ENCODE results near the gene RETREG2.
A peak's percentile ranks its signal among the peaks of the same experiment; 100 is the strongest.

The RETREG2 gene

GRCh38 chr2:219142329-219142728, 35.7 kb upstream of the RETREG2 start:
- no peak for DNase-seq (ENCODE audit: low spot score)
- no peak for TF ChIP-seq CTCF (IDR thresholded peaks at IDR 0.05; ENCODE audit: extremely low read depth, missing control alignments)

DNA sequence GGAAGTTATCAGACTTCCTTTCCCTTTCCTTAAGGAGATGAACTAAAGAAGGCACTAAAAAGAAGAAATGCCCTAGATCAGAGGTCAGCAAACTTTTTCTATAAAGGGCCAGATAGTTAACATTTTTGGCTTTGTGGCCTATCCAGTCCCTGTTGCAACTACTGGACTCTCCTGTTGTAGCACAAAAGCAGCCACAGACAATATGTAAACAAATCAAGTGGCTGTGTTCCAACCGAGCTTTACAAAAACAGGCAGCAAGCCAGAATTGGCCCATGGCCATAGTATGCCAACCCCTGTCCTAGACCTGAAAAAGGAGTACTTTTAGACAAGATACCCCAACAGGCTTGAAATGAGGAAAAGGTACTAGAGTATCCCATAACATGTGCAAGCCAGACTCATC, 28.4 kb upstream of the RETREG2 start:
- TF ChIP-seq CTCF (IDR thresholded peaks at IDR 0.05; ENCODE audit: extremely low read depth, missing control alignments), result no peak
- no peak for DNase-seq (ENCODE audit: low spot score)

DNA sequence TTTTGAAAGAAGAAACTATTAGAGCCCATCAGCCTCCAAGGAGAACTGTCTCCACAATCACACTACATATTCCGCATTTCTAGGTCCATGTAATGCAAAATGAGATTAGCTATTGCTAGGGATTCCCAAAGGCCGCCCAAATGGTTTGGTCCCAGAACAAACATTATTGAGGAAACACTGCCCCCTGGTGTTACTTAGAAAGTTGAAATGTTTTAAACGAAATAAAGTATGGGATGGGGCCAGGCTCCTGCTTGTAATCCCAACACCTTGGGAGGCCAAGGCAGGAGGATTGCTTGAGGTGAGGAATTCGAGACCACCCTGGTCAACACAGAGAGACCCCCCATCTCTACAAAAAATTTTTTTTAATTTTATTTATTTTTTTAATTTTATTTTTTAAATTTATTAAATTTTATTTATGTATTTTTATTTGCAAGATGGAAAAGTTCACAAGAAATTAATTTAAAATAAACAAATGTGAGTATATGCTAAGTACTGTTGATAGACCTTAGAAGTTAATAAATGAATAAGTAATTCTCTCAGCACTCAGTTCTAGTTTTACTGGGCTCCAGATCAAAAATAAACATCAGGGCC, 22.9 kb upstream of the RETREG2 start:
- TF ChIP-seq CTCF (IDR thresholded peaks at IDR 0.05; ENCODE audit: extremely low read depth, missing control alignments), result peak; percentile 6
- DNase-seq (ENCODE audit: low spot score), result peak; percentile 67

GRCh38 chr2:219157396-219157795, 20.7 kb upstream of the RETREG2 start:
- no peak for TF ChIP-seq CTCF (IDR thresholded peaks at IDR 0.05; ENCODE audit: extremely low read depth, missing control alignments)
- no peak for DNase-seq (ENCODE audit: low spot score)

DNA sequence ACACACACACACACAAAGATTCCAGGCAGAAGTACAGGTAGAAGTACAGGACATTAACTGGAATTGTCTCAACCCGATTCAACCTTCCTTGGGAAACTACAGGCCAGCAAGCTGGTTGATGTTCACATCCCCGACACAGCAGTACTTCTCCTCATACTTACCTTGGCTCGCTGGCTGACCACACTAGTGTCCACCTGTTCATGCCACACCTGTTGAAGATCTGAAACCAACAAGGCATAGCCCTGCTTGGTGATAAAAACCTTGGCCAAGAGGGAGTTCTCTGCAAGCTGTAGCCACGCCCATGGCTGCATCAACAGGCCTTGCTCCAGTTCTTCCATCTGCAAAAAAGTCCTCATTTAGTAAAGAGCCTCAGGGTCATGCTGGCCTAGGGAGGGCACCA, 20.1 kb upstream of the RETREG2 start:
- DNase-seq (ENCODE audit: low spot score), result no peak
- TF ChIP-seq CTCF (IDR thresholded peaks at IDR 0.05; ENCODE audit: extremely low read depth, missing control alignments), result no peak

DNA sequence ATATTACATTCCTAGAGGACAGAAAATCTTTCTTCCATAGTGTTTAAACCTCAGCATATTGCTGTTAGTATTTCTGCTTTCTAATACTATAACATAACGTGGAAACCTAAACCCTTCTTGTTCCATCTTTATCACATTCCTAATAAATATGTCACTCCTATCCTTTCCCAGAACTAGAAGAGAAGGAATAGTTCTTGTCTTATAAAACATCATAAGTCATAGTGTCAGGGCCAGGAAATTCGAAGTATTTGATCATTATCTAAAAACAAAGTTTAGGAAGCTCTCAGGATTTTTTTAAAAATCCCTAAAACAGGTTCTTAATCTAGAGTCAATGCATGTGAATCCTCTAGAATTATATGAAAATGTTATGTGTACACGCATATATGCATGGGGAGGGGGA, 19.5 kb upstream of the RETREG2 start:
- TF ChIP-seq CTCF (IDR thresholded peaks at IDR 0.05; ENCODE audit: extremely low read depth, missing control alignments), result no peak
- no peak for DNase-seq (ENCODE audit: low spot score)

DNA sequence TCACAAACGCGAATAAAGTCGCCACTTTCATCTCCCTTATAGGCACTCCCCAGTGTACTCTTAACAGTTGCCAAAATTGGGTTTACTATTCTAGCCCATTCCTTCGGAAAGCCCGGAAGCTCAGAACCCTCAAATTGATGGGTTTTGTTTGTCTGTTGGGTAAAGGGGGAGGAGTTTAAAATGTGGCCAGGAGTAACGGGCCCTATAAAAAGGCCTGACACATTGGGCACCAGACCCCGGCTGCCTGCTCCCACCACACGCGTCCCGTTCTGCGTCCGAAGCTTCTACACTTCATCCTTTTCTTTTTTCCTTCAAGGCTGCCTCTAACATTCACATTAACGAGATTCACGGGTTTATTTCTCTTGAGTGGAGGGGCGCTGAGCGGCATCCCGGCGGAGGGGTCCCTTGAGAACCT, 18.3 kb upstream of the RETREG2 start:
- no peak for DNase-seq (ENCODE audit: low spot score)

More for the DNA sequence above, 18.3 kb upstream of the RETREG2 start:
- no peak for TF ChIP-seq CTCF (IDR thresholded peaks at IDR 0.05; ENCODE audit: extremely low read depth, missing control alignments)

Data from GM20000 (cell line).